GM19452 (cell line): ENCODE data around the gene ANKRD27.
A peak's percentile ranks its signal among the peaks of the same experiment; 100 is the strongest.

ENCODE experiments used
- ATAC-seq: cut with Tn5 transposase; IDR thresholded peaks from one replicate; pipeline ENCODE4 v1.9.1; 2021; ENCODE audit not compliant: unreplicated experiment

Gene ANKRD27

GRCh38 chr19:32691291-32691951 is 16.4 kb upstream of the ANKRD27 start, which contains the start of gene NUDT19:
Gene NUDT19, plus strand, starts transcription at chr19:32691821. Its CDS starts 140 bp downstream, at chr19:32691961.
- ATAC-seq: peak; percentile 84

- ATAC-seq: no peak
Measured at GRCh38 chr19:32688311-32688710, 13.3 kb upstream of the ANKRD27 start.

GRCh38 chr19:32687681-32688080 is 12.7 kb upstream of the ANKRD27 start:
- ATAC-seq: no peak

GRCh38 chr19:32686847-32687475 is 12.0 kb upstream of the ANKRD27 start:
- no peak for ATAC-seq

- ATAC-seq: no peak
Measured at GRCh38 chr19:32682317-32682716, 7.3 kb upstream of the ANKRD27 start.

GRCh38 chr19:32680986-32681385 is 6.0 kb upstream of the ANKRD27 start:
- no peak for ATAC-seq

- no peak for ATAC-seq
Measured at GRCh38 chr19:32677657-32678056, 2.7 kb upstream of the ANKRD27 start.

- ATAC-seq: no peak
Measured at GRCh38 chr19:32676895-32677359, 1.9 kb upstream of the ANKRD27 start.

- no peak for ATAC-seq
Measured at GRCh38 chr19:32676186-32676894, 1.4 kb upstream of the ANKRD27 start.

GRCh38 chr19:32675720-32676185 is 773 bp upstream of the ANKRD27 start, which contains the start of gene RGS9BP:
Gene RGS9BP, plus strand, starts transcription at chr19:32675848. Its CDS starts 416 bp downstream, at chr19:32676264.
- no peak for ATAC-seq

- ATAC-seq: no peak
Measured at GRCh38 chr19:32674153-32674930, 638 bp downstream of the ANKRD27 start.

GRCh38 chr19:32673573-32673972 is 1.4 kb downstream of the ANKRD27 start:
- no peak for ATAC-seq

- ATAC-seq: no peak
Measured at GRCh38 chr19:32672841-32673240, 2.1 kb downstream of the ANKRD27 start.

GRCh38 chr19:32671883-32672593 is 2.9 kb downstream of the ANKRD27 start:
- ATAC-seq: no peak

- no peak for ATAC-seq
Measured at GRCh38 chr19:32669310-32669709, 5.7 kb downstream of the ANKRD27 start.

GRCh38 chr19:32666084-32666483 is 8.9 kb downstream of the ANKRD27 start:
- no peak for ATAC-seq

GRCh38 chr19:32662186-32662585 is 12.8 kb downstream of the ANKRD27 start:
- ATAC-seq: no peak

GRCh38 chr19:32661318-32661717 is 13.7 kb downstream of the ANKRD27 start:
- no peak for ATAC-seq

GRCh38 chr19:32658527-32658926 is 16.5 kb downstream of the ANKRD27 start:
- no peak for ATAC-seq

GRCh38 chr19:32658075-32658474 is 16.9 kb downstream of the ANKRD27 start:
- ATAC-seq: no peak
